Measurements from ENCODE around the gene EML1.

The EML1 gene

DNA sequence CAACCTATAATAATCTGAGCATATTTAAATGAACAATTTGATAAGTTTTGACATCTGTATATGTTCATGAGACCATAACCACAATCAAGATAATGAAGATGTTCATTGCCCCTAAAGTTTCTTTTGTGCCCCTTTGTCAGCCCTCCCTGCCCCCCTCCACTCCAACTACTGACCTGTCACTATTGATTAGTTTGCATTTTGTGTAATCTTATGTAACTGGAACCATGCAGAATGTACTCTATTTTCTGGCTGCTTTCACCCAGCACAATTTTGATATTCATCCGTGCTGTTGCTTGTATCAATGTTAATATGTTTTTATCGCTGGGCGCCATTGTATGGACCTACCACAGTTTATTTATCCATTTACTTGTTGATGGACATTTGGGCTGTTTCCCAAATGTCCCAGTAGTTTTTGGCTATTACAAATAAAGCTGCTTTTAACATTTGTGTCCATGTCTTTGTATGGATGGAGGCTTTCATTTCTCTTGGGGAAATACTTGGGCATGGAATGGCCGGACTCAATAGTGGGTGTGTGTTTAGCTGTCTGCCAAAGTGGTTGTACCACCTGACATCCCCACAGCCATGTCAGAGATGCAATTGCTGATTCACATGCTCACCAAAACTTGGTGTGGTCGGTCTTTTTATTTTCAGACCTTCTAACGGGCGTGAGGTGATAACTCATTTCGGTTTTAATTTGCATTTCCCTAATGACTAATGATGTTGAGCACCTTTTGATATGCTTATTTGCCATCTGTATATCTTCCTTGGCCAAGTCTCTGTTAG is 38.9 kb downstream of the EML1 start:
- DNase-seq: no peak

DNA sequence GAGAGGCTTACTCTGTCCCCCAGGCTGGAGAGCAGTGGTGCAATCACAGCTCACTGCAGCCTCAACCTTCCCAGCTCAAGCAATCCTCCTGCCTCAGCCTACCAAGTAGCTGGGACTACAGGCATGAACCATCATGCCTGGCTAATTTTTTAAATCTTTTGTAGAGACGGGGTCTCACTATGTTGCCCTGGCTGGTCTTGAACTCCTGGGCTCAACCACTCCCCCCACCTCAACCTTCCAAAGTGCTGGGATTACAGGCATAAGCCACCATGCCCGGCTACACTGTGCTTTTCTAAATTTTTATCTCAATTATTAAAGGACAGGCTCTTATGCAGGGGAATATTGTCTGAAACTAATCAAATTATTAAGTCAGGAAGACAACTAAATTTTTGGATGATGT is 44.6 kb downstream of the EML1 start:
- DNase-seq: no peak

DNA sequence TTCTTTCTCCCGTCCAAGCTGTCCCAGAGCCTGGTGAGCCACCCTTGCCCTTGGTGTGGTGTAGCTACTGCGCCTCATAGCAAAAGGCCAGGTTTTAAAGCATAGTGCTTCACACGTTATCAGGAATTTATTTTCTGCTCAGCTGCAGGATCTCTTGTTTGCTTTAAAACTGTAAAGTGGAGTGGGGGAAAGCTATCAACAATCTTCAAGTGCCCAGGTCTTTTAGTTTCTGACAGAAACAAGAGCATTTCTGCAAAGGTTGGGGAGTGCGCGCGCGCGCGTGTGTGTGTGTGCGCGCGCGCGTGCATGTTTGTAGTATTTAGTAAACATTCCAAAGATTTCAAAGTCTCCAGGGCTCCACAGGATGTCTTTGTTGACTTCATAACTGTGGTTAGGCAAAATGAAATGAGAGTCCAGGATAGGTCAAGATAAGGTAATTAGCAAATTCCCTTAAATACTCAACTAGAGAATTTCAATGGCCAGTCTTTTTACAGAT is 45.5 kb downstream of the EML1 start:
- no peak for DNase-seq

DNA sequence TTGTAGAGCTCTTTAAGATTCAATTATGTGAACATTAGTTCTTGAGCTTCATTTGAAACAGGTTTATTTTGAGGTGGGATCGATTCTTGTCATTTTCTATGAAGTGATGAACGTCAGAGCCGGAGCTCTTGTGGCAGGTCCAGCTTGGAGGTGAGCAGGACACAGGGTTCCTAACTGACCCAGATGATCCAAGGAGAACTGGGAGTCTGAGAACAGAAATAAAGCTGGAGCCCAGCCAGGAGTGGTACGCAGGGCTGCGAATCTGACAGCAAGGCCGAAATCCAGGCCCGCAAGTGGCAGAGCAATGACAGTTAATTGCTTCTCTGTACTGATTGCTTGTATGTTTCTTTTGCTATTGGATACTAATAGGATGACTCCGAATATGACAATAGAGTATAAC is 46.5 kb downstream of the EML1 start:
- no peak for DNase-seq

DNA sequence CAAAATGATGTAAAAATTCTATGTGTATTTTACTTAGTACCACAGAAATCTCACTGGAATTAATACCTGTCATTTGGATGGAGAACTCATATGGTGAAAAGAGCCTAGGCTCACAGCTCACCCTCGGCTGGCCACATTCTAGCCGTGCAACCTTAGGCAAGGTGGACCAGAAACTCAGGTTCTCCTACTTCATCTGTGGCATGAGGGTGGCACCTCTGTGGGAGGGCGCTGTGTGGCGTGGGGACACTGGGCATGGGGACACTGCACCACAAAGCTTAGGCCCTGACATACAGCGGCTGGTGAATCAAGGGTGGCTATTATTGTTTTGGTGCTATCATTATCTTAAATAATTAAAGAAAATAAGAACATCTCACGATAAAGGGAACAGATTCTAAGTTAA is 47.1 kb downstream of the EML1 start:
- no peak for DNase-seq

DNA sequence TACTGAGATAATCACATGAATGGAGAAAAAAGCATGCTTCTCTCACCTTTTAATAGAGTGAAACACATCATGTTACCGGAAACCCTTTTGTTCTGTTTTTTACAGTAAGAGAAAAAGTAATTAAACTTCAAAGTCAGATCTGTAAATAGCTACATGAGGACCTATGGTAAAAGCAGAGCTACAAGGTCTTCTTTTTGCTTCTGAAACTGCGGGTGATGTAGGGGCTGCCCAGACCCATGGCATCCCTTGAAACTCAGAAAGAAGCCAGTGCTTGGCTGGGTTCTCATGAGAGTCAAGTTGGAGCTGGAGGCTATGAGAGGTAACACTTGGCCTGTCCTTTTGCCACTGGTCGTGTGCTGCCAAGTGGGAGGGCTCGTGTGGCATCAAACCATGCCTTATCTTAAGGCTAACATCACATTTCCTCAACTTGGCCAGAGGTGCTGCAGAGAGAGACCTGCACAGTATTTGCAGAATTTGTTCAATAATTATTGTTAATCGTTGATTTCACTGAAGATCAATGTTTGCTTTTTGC is 47.6 kb downstream of the EML1 start:
- no peak for DNase-seq

DNA sequence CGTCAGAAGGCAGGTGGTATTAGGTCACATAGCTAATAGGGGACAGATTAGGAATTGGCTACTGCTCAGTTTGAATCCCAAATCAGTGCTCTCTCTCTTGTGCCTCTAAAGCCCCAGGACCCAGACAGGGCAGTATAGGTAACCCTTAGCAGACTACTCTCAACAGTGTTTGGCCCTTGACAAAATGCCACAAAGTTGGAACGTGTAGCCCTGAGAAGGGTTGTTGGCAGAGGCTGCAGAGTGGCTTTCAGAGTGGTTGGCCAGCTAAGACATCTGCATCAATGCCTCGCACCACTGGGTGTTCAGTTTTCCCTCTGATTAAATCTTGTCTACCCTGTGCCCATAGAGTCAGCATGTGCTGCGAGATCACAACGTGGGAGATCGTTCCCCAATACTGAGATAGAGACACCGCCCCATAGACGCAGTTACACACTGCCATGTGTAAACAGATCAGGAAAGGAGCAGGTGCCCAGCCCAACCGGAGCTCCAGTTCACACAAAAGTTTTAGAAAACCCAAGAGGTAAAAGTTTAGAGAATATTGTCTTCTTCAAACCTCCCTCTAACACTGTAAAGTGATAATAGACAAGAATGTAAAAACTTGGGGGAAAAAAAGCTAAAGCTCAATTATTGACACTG is 48.3 kb downstream of the EML1 start:
- no peak for DNase-seq

DNA sequence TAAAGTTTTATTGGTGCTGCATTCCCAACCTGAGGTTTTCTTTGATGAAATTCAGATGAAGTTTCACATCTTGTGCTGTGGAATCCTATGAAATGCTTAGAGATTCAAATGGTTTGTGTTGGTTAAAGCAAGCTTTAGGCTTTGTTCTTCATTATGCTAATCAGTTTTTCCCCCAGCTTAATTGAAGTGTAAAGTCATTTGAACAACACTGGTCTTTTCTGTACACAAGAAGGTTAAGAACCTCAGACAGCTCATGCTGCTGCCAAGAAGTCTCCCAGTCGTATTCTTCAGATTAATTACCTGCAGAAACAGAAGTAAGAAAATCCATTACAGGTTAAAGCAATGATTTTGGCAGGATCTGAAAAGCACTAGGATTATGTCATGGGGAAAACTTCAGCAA is 48.9 kb downstream of the EML1 start:
- no peak for DNase-seq

DNA sequence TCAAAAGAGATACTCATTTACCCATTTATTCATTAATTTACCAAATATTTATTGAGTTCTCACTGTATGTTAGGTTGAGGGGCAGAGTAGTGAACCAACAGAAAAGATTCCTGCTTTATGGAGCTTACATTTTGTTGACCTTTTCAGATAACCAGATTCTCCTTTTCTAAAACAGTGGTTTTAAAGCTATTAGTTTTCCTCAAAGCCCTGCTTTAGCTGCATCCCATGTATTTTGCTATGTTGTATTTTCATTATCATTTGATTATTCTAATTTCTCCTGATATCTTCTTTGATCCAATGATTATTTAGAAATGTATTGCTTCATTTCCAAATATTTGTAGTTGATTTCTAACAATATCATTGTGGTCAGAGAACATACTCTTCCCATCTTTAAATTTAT is 53.6 kb downstream of the EML1 start:
- DNase-seq: no peak

DNA sequence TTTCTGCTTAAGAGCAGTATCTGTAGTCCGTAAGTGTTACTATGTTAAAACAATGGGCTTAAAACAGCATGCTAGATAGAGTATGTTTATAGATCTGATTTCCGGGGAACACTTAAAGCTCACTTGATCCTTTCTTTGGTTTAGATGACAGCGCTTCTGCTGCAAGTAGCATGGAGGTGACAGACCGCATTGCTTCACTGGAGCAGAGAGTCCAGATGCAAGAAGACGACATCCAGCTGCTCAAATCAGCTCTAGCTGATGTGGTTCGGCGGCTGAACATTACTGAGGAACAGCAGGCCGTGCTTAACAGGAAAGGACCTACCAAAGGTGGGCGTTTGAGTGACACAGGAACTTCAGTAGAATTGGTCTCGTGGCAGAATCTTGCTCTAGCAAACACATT is 57.5 kb downstream of the EML1 start:
- DNase-seq: no peak

DNA sequence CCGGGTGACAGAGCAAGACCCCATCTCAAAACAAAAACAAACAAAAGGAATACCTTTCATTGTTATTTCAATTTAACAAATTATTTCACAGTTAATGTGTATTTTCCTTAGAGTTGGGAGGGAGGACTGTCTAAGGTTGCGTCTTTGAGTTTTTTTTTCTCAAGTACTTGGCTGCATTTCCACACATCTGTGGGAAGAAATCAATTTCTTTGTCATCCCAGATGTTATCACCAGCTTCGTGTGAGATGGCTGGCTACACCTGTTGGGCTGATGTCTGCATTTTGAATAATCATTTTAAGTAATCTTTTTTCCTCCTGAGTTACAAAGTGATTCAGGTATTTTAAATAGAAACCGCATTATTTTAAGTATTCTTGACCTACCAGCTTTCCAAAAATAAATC is 59.4 kb downstream of the EML1 start:
- no peak for DNase-seq

DNA sequence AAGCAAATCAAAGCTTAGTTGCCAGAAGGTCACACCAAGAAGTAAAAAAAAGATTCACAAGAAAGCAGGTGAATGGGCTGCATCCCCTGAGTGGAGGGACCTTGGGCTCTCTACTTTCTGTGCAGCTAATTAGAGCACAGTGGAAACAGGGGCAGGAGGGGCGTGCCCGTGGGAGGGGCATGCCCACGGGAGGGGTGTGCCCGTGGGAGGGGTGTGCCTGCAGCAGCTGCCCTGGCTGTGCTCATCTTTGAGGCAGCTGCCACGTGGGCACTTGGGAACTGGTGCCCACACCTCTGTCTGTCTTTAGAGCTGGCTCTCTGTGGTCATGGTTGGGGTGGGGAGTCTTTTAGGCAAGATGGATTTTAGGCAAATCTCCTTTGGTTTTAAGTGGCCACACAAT is 60.0 kb downstream of the EML1 start:
- peak in 1 of 2 donors; percentile 23 for DNase-seq

DNA sequence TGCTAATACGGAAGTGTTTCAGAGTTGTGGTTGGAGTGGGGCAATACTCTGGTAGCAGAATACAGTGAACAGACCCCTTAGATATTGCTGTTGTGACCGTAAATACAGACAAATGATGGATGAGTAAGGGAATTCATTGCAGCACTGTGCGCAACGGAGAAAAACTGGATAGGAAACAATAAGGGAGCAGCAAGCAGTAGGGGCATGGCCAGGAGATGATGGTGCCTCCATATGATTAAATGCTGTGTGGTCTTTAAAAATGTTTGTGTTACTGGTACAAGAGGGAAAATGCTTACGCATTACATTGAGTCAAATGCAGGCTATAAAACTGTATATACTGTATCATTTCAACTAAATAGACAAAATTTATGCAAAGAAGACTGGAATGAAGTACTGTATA is 61.6 kb downstream of the EML1 start:
- no peak for DNase-seq

DNA sequence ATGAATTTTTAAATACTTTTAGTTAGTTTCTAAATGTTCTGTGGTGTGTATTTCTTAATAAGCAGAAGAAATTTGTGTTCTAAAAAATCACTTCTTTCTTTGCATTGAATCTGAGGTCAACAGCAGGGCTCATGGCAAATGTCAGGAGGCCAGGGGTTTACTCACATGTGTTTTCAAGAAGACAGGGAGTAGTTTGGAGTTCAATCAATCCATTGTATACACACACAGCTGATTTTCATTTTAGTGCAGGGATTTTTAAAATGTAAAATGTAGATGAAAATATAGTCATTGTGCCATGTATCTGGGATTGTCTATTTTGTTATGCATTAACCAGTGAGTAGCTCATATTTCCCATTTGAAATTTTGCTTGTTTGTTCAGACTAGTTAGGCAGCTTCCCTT is 62.1 kb downstream of the EML1 start:
- no peak for DNase-seq

DNA sequence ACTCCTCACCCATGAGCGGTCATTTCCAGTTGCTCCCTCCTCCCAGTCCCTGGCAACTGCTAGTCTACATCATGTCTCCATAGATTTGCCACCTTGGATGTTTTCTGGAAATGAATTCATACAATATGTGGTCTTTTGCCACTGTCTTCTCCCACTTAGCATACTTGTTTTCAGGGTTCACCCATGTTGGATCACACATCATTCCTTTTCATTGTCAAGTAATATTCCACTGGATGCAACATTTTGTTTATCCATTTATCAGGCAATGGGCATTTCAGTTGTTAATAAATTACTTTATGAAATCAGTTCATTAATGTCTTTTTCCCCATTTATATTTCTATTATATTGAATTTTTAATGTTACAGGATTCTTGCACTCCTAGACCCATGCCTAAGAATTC is 64.3 kb downstream of the EML1 start:
- DNase-seq: no peak

DNA sequence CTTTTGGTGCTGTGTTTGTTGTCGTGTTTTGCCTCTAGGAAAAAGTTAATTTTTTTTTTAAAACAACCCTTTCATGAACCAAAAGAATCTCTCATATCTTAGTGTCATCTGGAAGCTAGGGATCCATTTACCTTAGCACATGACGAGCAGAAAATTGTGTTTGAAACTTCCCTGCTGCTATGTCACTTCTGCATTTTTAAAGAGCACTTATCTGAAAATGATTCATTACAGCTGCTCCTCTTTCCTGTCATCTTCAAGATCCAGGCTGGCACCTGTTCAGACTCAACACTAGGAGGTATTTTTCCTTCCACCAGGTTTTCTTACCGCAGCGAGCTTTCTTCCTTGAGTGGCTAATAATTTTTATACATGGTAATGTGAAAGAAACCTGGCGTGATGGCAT is 67.0 kb downstream of the EML1 start:
- DNase-seq: no peak

DNA sequence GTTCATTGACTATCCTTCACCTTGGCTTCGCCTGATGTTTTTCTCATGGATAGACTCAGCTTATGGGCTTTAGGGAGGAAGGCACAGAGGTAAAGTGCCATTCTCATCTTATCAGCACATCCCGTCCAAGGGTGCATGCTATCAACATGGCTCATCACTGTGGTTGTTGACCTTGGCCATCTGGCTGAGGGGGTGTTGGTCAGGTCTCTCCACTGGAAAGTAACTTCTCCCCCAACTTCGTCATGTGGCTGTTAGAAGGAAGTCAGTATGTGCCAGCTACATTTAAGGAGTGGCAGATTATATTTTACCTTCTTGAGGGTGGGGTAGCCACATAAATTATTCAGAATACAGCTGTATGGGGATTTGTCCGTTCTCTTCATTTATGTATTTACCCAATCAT is 68.9 kb downstream of the EML1 start:
- no peak for DNase-seq

DNA sequence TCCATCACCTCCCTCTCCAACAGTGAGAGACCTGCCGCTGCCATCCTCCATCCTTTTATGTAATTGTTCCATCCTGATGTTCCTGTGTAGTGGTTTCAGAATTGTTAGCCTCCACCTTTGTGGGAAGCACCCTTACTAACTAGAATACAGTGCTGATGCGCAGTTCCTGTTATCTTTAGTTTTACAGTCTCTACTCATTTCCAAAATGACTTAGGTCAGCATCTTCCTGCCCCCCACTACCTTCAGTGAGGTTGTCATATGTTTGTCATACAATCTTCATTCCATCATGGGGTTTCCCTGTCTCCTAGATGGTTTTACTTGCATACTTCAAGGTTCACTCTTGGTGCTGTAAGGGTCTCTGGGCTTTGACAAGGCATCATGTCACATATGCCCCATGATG is 69.8 kb downstream of the EML1 start:
- no peak for DNase-seq

DNA sequence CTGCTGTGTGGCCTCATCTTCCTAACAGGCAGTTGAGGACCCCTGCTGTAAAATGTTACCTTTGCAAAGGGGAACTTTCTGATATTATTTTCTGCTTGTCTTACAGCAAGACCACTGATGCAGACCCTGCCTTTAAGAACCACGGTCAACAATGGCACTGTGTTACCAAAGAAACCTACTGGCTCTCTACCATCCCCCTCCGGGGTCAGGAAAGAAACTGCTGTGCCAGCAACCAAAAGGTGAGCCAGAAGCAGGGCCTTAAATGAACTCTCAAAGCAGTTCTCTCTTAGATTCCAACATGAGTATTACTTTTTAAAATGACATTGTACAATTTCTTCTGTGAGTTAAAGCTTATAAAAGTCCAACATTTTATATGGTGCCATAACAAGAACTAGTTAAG is 72.2 kb downstream of the EML1 start:
- no peak for DNase-seq

DNA sequence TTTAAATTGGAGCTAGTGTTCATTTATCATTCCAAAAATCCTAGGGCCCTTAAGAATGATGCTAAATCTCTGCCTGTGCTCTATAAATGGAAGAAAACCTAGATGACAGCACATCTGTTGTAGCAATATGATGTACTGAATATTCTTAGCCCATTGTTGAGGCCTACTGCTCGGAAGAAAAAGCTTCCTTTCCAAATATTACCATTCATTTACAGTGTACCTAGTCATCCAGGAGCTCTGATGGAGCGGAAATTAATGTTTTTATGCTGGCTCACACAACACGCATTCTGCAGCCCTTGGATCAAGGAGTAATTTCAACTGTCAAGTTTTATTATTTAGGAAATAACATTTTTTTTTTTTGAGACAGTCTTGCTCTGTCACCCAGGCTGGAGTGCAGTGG is 77.4 kb downstream of the EML1 start:
- no peak for DNase-seq

DNA sequence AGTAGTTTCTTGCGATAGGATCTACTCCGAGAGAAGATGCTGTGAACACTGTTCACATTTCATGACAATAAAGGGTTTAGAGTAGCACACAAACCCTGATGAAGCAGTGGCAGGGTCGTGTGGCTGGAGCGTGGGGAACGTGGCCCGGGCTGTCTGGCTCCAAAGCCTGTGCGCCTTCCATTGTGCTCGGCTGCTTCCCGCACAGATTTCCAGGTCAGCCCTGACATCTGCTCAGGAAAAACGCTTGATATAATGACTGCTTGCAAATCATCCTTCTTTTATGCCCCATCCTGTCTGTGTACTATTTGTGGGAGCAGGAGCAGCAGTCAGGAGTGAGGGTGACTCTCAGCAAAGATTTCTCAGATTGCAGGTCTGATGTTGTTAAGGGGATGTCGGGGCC is 78.6 kb downstream of the EML1 start:
- DNase-seq: no peak

DNA sequence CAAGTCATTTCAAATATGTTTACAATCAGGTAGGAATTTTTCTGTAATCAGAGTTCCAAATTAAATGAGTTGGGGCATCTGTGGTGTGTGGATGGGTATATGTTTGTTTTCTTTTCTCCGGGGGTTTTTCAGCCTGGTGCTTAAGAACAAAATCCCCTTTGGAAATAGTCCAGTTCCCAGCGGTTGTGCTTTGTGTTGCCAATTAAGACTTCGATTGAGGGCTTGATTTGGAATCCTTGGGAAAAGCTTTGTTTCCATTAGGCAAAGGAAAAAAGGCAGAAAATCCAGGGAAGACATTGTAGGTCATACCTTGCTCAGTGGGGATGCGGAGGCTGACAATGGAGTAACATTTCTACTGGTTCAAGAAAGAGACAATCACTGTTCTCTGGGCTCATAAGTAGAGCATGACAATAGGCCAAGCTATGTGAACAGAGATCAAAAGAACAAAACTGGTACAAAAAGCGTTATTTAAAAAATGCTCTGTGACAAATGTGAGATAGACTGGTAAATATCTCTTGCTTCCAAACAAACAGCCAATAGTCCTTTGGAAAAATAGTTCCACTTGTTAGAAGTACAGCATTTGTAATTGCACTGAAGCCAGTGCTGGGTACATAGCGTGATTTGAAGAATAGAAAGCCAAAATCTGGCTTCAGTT is 79.7 kb downstream of the EML1 start:
- no peak for DNase-seq

DNA sequence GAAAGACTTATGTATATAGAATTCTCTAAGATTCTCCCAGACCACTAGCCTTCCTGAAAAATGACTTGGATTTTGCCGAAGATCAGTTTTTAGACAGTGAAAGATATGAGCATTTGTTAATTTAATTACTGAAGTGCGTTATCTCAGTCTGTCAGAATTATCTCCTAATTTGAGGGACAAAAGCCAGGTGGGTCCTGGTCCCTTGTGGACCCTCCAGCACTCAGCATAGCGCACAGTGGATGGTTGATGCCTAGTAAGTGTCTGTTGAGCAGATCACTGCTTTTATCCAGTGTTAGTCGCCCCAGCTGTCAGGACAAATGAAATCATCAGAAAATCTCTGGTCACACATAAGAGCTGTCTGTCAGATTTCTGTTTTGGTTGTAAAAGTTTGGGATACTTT is 80.4 kb downstream of the EML1 start:
- DNase-seq: no peak

DNA sequence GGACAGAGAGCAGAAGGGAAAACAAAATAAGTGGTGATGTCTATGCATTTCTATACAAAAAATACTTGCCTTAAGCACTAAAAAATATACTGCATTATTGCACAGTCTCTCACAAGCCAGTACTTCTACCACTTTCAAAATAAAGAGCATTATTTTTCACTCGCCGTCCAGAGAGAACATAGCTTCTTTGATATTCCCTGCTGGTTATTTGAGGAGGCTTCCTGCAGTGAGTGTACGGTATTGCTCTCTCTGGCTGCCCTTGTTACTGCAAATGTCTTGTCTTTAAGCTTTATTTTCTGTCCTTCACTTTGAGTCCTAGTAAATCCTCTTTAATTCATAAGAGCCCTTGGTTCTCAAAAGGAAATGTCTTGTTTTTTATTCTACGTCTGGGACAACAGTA is 81.1 kb downstream of the EML1 start:
- DNase-seq: no peak

All from stimulated activated CD4-positive, alpha-beta T cell treated with anti-CD3 and anti-CD28 coated beads, Interleukin-2, amount 100 ng/mL, for 24 hours (primary cell).